LNCaP clone FGC (cell line): Measurements from ENCODE around the gene FUS.
A peak's percentile ranks its signal among the peaks of the same experiment; 100 is the strongest.
"Not testable (repeated sequence)": the region's sequence is repeated elsewhere in the genome, so short reads cannot be mapped to it uniquely, and the experiment has no call there.

Experiments used
- DNase-seq: peaks from one replicate; pipeline ENCODE4 v3.0.0-alpha.2; 2011; ENCODE audit warnings: low read depth
- H3K4me3 ChIP-seq: 2 replicates; pipeline ENCODE4 v1.5.1; 2011; ENCODE audit warnings: mild to moderate bottlenecking, low read depth, low read length, control low read depth
- CTCF ChIP-seq: IDR thresholded peaks from 2 replicates; pipeline ENCODE4 v1.5.1; 2012; ENCODE audit warnings: mild to moderate bottlenecking; ENCODE audit not compliant: control insufficient read depth, insufficient read depth; ENCODE audit errors: extremely low read depth

FUS gene

GRCh38 chr16:31141489-31142108 is 38.3 kb upstream of the FUS start:
- TF ChIP-seq CTCF = no peak
- H3K4me3 ChIP-seq = peak overlapping the region; percentile 39
- no peak for DNase-seq

GRCh38 chr16:31142109-31143010 is 37.6 kb upstream of the FUS start:
- peak; percentile 91 for DNase-seq
- TF ChIP-seq CTCF = peak; percentile 90
- peak overlapping the region; percentile 39 for H3K4me3 ChIP-seq

GRCh38 chr16:31143011-31143693 is 36.8 kb upstream of the FUS start:
- H3K4me3 ChIP-seq = no peak overlapping the region; the same call in 1 of the 2 replicates
- DNase-seq = no peak
- no peak for TF ChIP-seq CTCF

GRCh38 chr16:31143694-31144148 is 36.2 kb upstream of the FUS start:
- no peak for TF ChIP-seq CTCF
- no peak for DNase-seq
- H3K4me3 ChIP-seq = no peak overlapping the region

- not testable (repeated sequence) for H3K4me3 ChIP-seq, DNase-seq
Measured at GRCh38 chr16:31144418-31144817, 35.5 kb upstream of the FUS start.

GRCh38 chr16:31145398-31145990 is 34.4 kb upstream of the FUS start:
- TF ChIP-seq CTCF = no peak
- no peak overlapping the region for H3K4me3 ChIP-seq
- no peak for DNase-seq

GRCh38 chr16:31147574-31147973 is 32.4 kb upstream of the FUS start:
- DNase-seq = no peak
- no peak for TF ChIP-seq CTCF
- no peak overlapping the region for H3K4me3 ChIP-seq
